ENCODE data around the gene MPP7.
"Not testable (repeated sequence)": the region's sequence is repeated elsewhere in the genome, so short reads cannot be mapped to it uniquely, and the experiment has no call there.

Gene MPP7

DNA sequence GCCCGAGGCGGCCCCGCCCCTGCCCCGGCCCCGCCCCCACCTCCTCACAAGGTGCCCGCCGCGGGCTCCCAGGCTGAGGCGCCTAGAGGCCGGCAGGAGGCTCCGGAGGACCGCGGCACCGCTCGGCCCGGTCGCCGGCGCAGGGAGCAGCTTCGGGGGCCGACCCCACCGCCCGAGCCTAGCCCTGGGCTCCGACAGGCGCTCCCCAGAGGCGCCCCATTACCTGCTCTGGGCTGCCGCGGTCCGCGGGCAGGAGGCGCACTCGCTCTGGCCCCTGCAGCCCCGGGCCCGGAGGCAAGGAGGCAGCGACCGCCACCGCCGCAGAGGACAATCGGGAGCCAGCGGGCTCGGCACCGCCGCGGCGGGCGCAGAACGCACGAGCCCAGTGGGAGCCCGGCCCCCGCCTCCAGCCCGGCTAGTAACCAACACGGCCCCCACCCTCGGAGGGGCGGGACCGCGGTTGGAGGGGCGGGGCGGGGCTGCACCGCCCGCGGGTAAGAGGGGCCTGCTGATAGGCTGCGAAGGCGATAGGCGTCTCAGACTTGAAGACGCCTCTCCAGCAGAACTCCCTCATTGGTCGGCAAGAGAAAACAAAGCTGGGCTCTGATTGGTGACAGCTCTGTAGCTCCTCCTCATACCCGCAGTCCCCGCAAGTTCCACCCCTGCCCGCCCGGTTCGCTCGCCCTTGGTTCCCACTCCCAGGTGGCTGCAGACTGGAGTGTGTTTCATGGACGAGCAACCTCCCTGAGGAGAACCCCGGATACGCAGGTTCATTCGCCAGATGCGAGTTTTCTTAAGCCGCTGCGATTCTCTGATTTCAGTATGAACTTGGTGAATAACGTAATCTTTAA is at the start of gene MPP7:
MPP7 (minus strand) TSS at position 427 of the 851 bp plus-strand sequence. CDS start 64,460 bp downstream, outside the sequence.
- peak; percentile 93 for DNase-seq (ENCODE audit: low read depth)
- TF ChIP-seq MYC (IDR thresholded peaks at IDR 0.05; ENCODE audit: low read depth, low read length) (no peak), POLR2A (IDR thresholded peaks at IDR 0.05; ENCODE audit: extremely low read depth, insufficient read length) (no peak)
- TF ChIP-seq, protein P1, sequence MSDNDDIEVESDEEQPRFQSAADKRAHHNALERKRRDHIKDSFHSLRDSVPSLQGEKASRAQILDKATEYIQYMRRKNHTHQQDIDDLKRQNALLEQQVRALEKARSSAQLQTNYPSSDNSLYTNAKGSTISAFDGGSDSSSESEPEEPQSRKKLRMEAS (IDR thresholded peaks at IDR 0.05; ENCODE audit: low read depth, low read length): no peak
- TF ChIP-seq, protein P2, sequence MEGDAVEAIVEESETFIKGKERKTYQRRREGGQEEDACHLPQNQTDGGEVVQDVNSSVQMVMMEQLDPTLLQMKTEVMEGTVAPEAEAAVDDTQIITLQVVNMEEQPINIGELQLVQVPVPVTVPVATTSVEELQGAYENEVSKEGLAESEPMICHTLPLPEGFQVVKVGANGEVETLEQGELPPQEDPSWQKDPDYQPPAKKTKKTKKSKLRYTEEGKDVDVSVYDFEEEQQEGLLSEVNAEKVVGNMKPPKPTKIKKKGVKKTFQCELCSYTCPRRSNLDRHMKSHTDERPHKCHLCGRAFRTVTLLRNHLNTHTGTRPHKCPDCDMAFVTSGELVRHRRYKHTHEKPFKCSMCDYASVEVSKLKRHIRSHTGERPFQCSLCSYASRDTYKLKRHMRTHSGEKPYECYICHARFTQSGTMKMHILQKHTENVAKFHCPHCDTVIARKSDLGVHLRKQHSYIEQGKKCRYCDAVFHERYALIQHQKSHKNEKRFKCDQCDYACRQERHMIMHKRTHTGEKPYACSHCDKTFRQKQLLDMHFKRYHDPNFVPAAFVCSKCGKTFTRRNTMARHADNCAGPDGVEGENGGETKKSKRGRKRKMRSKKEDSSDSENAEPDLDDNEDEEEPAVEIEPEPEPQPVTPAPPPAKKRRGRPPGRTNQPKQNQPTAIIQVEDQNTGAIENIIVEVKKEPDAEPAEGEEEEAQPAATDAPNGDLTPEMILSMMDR (IDR thresholded peaks at IDR 0.05; ENCODE audit: low read depth, low read length): no peak
- peak within 1 kb of the TSS; percentile 56 for H3K4me3 ChIP-seq (ENCODE audit: low read depth, low read length)

DNA sequence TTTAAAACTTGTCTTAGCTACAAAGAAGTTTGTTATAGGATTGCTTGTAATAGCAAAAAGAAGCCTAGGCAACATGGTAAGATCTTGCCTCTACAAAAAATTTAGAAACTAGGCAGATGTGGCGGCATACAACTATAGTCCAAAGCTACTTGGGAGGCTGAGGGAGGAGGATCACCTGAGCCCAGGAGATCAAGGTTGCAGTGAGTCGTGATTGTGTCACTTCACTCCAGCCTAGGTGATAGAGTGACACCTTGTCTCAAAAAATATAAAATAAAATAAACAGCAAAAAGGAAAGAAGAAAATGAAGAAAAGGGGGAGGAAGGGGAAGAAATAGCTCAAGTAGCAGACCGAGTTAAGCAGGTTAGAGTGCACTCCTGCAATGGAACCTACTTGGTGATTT is 47.0 kb upstream of the MPP7 start:
- no peak overlapping the region for H3K4me3 ChIP-seq (ENCODE audit: low read depth, low read length)
- TF ChIP-seq MYC (IDR thresholded peaks at IDR 0.05; ENCODE audit: low read depth, low read length): no peak
- no peak for TF ChIP-seq POLR2A (IDR thresholded peaks at IDR 0.05; ENCODE audit: extremely low read depth, insufficient read length)
- TF ChIP-seq, protein P2 (IDR thresholded peaks at IDR 0.05; ENCODE audit: low read depth, low read length): no peak
- TF ChIP-seq, protein P1 (IDR thresholded peaks at IDR 0.05; ENCODE audit: low read depth, low read length): no peak

DNA sequence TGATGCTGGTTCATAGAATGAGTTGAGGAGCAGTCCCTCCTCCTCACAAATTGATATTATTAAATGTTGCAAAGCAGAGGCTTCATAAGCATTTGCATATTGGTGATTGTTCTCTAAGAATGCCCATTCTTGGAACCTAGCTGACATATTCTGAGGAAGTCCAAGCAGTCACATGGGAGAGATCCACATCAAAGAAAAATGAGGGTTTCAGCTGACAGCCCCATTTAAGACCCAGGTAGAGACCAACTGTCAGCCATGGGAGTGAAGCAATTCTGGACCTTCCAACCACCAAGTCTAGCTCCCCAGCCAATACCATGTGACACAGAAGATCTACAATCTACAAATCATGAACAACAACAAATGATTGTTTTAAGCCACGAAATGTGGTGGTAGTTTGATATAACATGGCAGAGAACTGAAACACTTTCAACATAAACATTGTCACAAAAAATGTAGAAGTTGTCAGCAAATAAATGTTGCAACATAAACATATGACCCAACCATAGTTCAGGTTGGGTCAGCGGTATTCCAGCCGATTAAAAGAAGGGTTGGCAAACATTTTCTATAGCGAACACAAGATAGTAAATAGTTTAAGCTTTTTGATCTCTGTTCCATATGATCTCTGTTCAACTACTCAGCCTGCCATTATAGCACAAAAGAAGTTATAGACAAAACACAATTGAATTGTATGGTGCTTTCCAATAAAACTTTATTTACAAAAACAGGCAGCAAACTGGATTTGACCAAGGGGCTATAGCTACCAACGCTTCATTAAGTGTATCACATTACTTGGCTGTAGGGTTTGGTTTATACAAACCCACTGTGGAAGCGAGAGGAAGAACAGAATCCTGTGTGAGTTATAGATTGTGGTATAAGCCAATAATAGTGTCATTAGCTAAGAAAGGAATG is 41.4 kb upstream of the MPP7 start:
- no peak overlapping the region for H3K4me3 ChIP-seq (ENCODE audit: low read depth, low read length)
- TF ChIP-seq, protein P1 (IDR thresholded peaks at IDR 0.05; ENCODE audit: low read depth, low read length): no peak
- TF ChIP-seq POLR2A (IDR thresholded peaks at IDR 0.05; ENCODE audit: extremely low read depth, insufficient read length): no peak
- TF ChIP-seq, protein P2 (IDR thresholded peaks at IDR 0.05; ENCODE audit: low read depth, low read length): no peak
- TF ChIP-seq MYC (IDR thresholded peaks at IDR 0.05; ENCODE audit: low read depth, low read length): no peak
- DNase-seq (ENCODE audit: low read depth): no peak

More for the DNA sequence above, 47.0 kb upstream of the MPP7 start:
- DNase-seq (ENCODE audit: low read depth): no peak

DNA sequence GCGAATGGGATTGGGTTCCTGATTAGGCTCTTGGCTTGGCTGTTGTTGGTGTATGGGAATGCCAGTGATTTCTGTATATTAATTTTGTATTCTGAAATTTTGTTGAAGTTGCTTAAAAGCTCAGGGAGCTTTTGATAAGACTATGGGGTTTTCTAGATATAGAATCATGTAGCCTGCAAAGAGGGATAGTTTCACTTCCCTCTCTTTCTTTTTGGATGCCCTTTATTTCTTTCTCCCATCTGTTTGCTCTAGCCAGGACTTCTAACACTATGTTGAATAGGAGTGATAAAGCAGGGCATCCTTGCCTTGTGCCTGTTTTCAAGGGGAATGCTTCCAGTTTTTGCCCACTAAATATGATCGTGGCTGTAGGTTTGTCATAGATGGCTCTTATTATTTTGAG is 40.4 kb upstream of the MPP7 start:
- no peak for DNase-seq (ENCODE audit: low read depth)
- no peak overlapping the region for H3K4me3 ChIP-seq (ENCODE audit: low read depth, low read length)
- TF ChIP-seq POLR2A (IDR thresholded peaks at IDR 0.05; ENCODE audit: extremely low read depth, insufficient read length): no peak
- TF ChIP-seq, protein P1 (IDR thresholded peaks at IDR 0.05; ENCODE audit: low read depth, low read length): no peak

DNA sequence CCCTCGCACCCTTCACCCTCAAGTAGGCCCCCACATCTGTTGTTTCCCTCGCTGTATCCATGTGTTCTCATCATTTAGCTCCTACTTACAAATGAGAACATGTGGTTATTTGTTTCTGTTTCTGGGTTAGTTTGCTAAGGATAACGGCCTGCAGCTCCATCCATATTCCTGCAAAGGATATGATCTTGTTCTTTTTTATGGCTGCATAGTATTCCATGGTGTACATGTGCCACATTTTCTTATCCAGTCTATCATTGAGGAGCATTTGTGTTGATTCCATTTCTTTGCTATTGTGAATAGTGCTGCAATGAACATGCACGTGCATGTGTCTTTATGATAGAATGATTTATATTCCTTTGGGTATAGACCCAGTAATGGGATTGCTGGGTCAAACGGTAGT is 38.8 kb upstream of the MPP7 start:
- DNase-seq (ENCODE audit: low read depth); H3K4me3 ChIP-seq (ENCODE audit: low read depth, low read length): not testable (repeated sequence)

DNA sequence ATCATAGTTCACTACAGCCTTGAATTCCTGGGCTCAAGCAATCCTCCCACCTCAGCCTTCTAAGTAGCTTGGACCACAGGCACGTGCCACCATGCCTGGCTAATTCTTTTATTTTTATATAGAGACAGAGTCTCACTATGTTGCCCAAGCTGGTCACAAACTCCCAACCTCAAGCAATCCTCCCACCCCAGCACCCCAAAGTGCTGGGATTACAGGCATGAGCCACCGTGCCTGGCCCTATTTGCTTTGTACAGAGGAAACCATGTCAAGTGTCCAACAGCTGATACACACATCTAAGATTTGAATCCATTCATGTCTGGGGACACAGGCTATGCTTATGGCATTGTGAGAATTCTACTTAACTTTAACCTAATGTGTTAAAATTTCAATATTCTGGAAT is 29.9 kb upstream of the MPP7 start:
- DNase-seq (ENCODE audit: low read depth): no peak
- TF ChIP-seq, protein P1 (IDR thresholded peaks at IDR 0.05; ENCODE audit: low read depth, low read length): no peak
- TF ChIP-seq, protein P2 (IDR thresholded peaks at IDR 0.05; ENCODE audit: low read depth, low read length): no peak
- TF ChIP-seq MYC (IDR thresholded peaks at IDR 0.05; ENCODE audit: low read depth, low read length) (no peak), POLR2A (IDR thresholded peaks at IDR 0.05; ENCODE audit: extremely low read depth, insufficient read length) (no peak)
- no peak overlapping the region for H3K4me3 ChIP-seq (ENCODE audit: low read depth, low read length)

Measured in NB4 (cell line).